ENCODE results near the gene ANKFY1. TPM values are rescaled to one million over a fixed set of nuclear protein-coding genes. Genes with fewer than 3 reads are reported as not detected.
A peak's percentile ranks its signal among the peaks of the same experiment; 100 is the strongest.

Gene ANKFY1
- total RNA-seq, 1 donor from 2014 or later, result 22.6 TPM

GRCh38 chr17:4305224-4305623 is 41.4 kb upstream of the ANKFY1 start:
- DNase-seq (ENCODE audit: low read depth) (no peak), FAIRE-seq (no peak)

GRCh38 chr17:4304417-4305027 is 40.7 kb upstream of the ANKFY1 start:
- no peak for FAIRE-seq
- peak; percentile 28 for DNase-seq (ENCODE audit: low read depth)
- H3K4me3 ChIP-seq (ENCODE audit: low read depth, low read length), result no peak overlapping the region
- peaks cover 12% of the 10 kb centered on the region for H3K36me3 ChIP-seq (ENCODE audit: control insufficient read depth, insufficient read depth, low read length)
- no peaks in the 10 kb centered on the region for H3K27me3 ChIP-seq (ENCODE audit: control insufficient read depth, insufficient read depth, low read length)
- TF ChIP-seq CTCF (IDR thresholded peaks at IDR 0.05; ENCODE audit: insufficient read depth, low read length, severe bottlenecking), result peak; percentile 60

More at GRCh38 chr17:4305224-4305623, 41.4 kb upstream of the ANKFY1 start:
- Histone ChIP-seq H3K4me3 (ENCODE audit: low read depth, low read length) (no peak overlapping the region), H3K27me3 (ENCODE audit: control insufficient read depth, insufficient read depth, low read length) (no peaks in the 10 kb centered on the region), H3K36me3 (ENCODE audit: control insufficient read depth, insufficient read depth, low read length) (peaks cover 12% of the 10 kb centered on the region)
- no peak for TF ChIP-seq CTCF (IDR thresholded peaks at IDR 0.05; ENCODE audit: insufficient read depth, low read length, severe bottlenecking)

GRCh38 chr17:4301066-4301465 is 37.3 kb upstream of the ANKFY1 start:
- Histone ChIP-seq H3K4me3 (ENCODE audit: low read depth, low read length) (no peak overlapping the region), H3K36me3 (ENCODE audit: control insufficient read depth, insufficient read depth, low read length) (peaks cover 10% of the 10 kb centered on the region), H3K27me3 (ENCODE audit: control insufficient read depth, insufficient read depth, low read length) (no peaks in the 10 kb centered on the region)
- FAIRE-seq (no peak), DNase-seq (ENCODE audit: low read depth) (no peak)
- TF ChIP-seq CTCF (IDR thresholded peaks at IDR 0.05; ENCODE audit: insufficient read depth, low read length, severe bottlenecking), result no peak

GRCh38 chr17:4297351-4297750 is 33.6 kb upstream of the ANKFY1 start:
- peaks cover 14% of the 10 kb centered on the region for H3K36me3 ChIP-seq (ENCODE audit: control insufficient read depth, insufficient read depth, low read length)
- FAIRE-seq, result no peak
- TF ChIP-seq CTCF (IDR thresholded peaks at IDR 0.05; ENCODE audit: insufficient read depth, low read length, severe bottlenecking), result no peak
- no peaks in the 10 kb centered on the region for H3K27me3 ChIP-seq (ENCODE audit: control insufficient read depth, insufficient read depth, low read length)
- no peak for DNase-seq (ENCODE audit: low read depth)
- H3K4me3 ChIP-seq (ENCODE audit: low read depth, low read length), result no peak overlapping the region

- no peak for DNase-seq (ENCODE audit: low read depth)
- H3K27me3 ChIP-seq (ENCODE audit: control insufficient read depth, insufficient read depth, low read length), result no peaks in the 10 kb centered on the region
- H3K36me3 ChIP-seq (ENCODE audit: control insufficient read depth, insufficient read depth, low read length), result peaks cover 7% of the 10 kb centered on the region
- TF ChIP-seq CTCF (IDR thresholded peaks at IDR 0.05; ENCODE audit: insufficient read depth, low read length, severe bottlenecking), result no peak
- no peak for FAIRE-seq
- H3K4me3 ChIP-seq (ENCODE audit: low read depth, low read length), result no peak overlapping the region
These were observed 31.9 kb upstream of the ANKFY1 start for GRCh38 chr17:4295686-4296085.

GRCh38 chr17:4293572-4293971 is 29.8 kb upstream of the ANKFY1 start:
- peaks cover 10% of the 10 kb centered on the region for H3K36me3 ChIP-seq (ENCODE audit: control insufficient read depth, insufficient read depth, low read length)
- no peak overlapping the region for H3K4me3 ChIP-seq (ENCODE audit: low read depth, low read length)
- FAIRE-seq (no peak), DNase-seq (ENCODE audit: low read depth) (no peak)
- TF ChIP-seq CTCF (IDR thresholded peaks at IDR 0.05; ENCODE audit: insufficient read depth, low read length, severe bottlenecking), result no peak
- H3K27me3 ChIP-seq (ENCODE audit: control insufficient read depth, insufficient read depth, low read length), result no peaks in the 10 kb centered on the region

Measured in bronchial epithelial cell (primary cell).